Endometrium (tissue), 2 donors: Measurements from ENCODE around the gene SNX27.
"Not testable (repeated sequence)": the region's sequence is repeated elsewhere in the genome, so short reads cannot be mapped to it uniquely, and the experiment has no call there.

Source experiments
- FAIRE-seq: peaks from 2 replicates; lab custom pipeline; 2012; peaks lifted over from hg19 to GRCh38; lab: Jason Lieb, UNC
- donor health status: control.
- donor health status: control.

The SNX27 gene

GRCh38 chr1:151641229-151641628 is 29.4 kb downstream of the SNX27 start:
- FAIRE-seq: no peak

- not testable (repeated sequence) for FAIRE-seq
These were observed 31.2 kb downstream of the SNX27 start for GRCh38 chr1:151643085-151643484.

- no peak for FAIRE-seq
These were observed 32.2 kb downstream of the SNX27 start for GRCh38 chr1:151644001-151644400.

- FAIRE-seq: no peak
These were observed 41.5 kb downstream of the SNX27 start for GRCh38 chr1:151653397-151653796.

GRCh38 chr1:151655371-151655770 is 43.5 kb downstream of the SNX27 start:
- no peak for FAIRE-seq

- FAIRE-seq: no peak
These were observed 49.9 kb downstream of the SNX27 start for GRCh38 chr1:151661751-151662150.

- no peak for FAIRE-seq
These were observed 56.2 kb downstream of the SNX27 start for GRCh38 chr1:151668090-151668489.

- not testable (repeated sequence) for FAIRE-seq
These were observed 58.3 kb downstream of the SNX27 start for GRCh38 chr1:151670036-151670675.

- no peak for FAIRE-seq
These were observed 61.6 kb downstream of the SNX27 start for GRCh38 chr1:151673407-151673806.

- FAIRE-seq: no peak
These were observed 68.5 kb downstream of the SNX27 start for GRCh38 chr1:151680391-151680790.

GRCh38 chr1:151680826-151681225 is 69.0 kb downstream of the SNX27 start:
- no peak for FAIRE-seq

- FAIRE-seq: no peak
These were observed 70.1 kb downstream of the SNX27 start for GRCh38 chr1:151681923-151682322.

GRCh38 chr1:151682901-151683300 is 71.1 kb downstream of the SNX27 start:
- not testable (repeated sequence) for FAIRE-seq

- no peak for FAIRE-seq
These were observed 72.3 kb downstream of the SNX27 start for GRCh38 chr1:151684128-151684527.

GRCh38 chr1:151686561-151686960 is 74.7 kb downstream of the SNX27 start:
- no peak for FAIRE-seq

GRCh38 chr1:151689494-151689893 is 77.6 kb downstream of the SNX27 start:
- FAIRE-seq: no peak

- no peak for FAIRE-seq
These were observed 80.4 kb downstream of the SNX27 start for GRCh38 chr1:151692226-151692625.

GRCh38 chr1:151693057-151693651 is 81.3 kb downstream of the SNX27 start:
- no peak for FAIRE-seq

- FAIRE-seq: no peak
These were observed 89.7 kb downstream of the SNX27 start for GRCh38 chr1:151701515-151701914.

GRCh38 chr1:151702936-151703335 is 91.1 kb downstream of the SNX27 start:
- no peak for FAIRE-seq

GRCh38 chr1:151703813-151704212 is 92.0 kb downstream of the SNX27 start:
- FAIRE-seq: no peak

- FAIRE-seq: no peak
These were observed 92.4 kb downstream of the SNX27 start for GRCh38 chr1:151704246-151704645.

- FAIRE-seq: no peak
These were observed 93.3 kb downstream of the SNX27 start for GRCh38 chr1:151705146-151705545.
